Measurements from ENCODE around the gene REC8.
A peak's percentile ranks its signal among the peaks of the same experiment; 100 is the strongest.

The REC8 gene

DNA sequence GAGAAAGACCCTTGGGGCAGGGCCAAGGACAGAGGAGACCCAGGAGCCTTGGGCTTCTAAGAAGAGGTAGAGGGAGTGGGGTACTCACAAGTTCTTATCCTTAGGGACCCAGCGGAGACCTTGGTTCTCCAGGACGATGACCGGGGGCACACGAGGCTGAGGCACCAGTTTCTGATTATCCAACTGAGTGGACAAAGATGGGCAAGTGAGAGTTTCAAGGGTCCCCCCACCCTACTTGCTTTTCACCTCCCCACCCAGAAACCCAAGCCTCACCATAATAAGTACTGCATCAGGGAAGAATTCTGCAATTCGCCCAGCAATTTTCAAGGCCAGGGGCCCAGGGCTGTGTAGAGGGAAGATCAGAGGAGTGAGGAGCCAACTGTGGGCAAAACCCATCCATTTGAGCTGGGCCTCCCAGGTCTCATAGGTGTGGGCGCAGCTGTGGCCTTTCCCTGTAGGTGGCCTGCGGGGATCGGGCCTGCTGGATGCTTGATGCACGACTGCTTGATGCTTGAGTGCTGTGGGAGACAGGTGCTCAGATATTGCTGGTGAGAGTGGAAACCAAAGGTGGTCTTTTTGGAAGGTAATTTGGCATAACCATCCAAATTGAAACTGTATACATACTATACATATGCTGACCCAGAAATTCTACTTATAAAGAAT lies 32.5 kb upstream of the REC8 start:
- no peak for DNase-seq

GRCh38 chr14:24141097-24141880 lies 30.6 kb upstream of the REC8 start, which contains the start of gene EMC9:
Gene EMC9 (minus strand): TSS chr14:24141591. CDS start chr14:24141304, 287 bp downstream.
- DNase-seq = peak; percentile 99

- DNase-seq = no peak
Measured at GRCh38 chr14:24143511-24143910, 28.4 kb upstream of the REC8 start.

DNA sequence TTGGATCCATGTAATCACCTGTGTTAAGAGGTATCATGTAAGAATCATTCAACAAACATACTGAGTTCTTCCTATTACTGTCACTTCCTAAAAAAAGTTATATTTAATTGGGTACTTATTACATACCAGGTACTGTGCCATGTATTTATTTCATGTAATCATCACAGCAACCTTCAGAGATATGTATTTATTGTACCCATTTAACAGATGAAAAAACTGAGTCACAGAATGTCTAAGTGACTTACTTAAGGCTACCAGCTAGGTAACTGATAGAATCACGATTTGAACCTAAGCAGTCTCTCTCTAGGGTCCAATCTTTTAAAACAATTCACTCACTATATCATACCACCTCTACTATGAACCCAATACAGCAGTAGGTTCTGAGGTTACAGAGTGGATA lies 27.4 kb upstream of the REC8 start:
- no peak for DNase-seq

DNA sequence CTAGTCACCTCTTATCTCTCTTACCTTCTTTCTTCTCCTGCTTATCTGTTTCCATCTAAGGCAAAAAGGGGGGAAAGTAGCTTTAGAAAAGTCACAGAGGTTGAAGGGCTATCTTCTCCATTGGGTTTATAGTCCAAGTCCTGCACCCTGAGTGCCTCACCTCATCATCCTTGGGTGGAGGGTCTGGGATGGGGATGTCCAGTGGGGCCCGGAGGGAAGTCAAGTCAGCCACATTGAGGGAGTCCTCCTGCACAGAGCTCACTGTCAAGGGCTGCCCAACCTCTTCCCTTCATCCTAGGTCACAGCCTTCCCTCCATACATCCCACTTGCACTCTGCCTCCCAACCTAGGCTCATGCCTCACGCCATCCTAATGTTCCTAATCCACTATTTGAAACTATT lies 26.7 kb upstream of the REC8 start:
- DNase-seq = no peak

- no peak for DNase-seq
Measured at GRCh38 chr14:24145690-24146452, 26.0 kb upstream of the REC8 start.

DNA sequence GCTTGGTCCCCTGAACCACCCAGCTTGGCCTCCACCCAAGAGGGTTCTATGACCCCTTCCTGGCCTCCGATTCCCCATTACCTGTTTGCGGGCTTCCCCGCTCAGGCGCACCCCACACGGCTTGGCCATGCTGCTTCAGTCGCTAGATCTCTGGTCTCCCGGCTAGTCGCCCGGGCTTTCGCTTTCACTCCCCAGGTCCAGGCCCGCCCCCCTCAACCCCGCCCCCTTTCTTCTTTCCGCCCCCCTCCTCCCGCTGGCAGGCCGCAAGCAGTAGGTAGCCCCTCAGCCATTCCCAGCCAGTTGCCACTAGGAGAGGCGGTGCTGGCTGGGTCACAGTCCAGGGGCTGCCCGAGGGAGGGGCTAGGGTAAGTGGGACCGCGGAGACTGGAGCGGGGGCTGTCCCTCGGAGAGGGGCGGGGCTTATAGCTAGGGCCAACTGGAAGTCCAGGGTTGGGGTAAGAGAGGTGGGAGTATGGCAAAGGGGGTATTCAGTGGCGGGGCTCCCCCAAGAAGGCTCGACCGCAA lies 25.4 kb upstream of the REC8 start, which contains the start of gene PSME2:
PSME2 (minus strand) TSS at position 158 of the 525 bp plus-strand sequence; CDS start at position 129, 29 bp downstream.
- peak; percentile 94 for DNase-seq

GRCh38 chr14:24146978-24147760 lies 24.7 kb upstream of the REC8 start, which contains the start of gene RNF31:
Gene RNF31 (plus strand): TSS chr14:24147498. CDS start chr14:24147699, 201 bp downstream.
- peak; percentile 97 for DNase-seq

DNA sequence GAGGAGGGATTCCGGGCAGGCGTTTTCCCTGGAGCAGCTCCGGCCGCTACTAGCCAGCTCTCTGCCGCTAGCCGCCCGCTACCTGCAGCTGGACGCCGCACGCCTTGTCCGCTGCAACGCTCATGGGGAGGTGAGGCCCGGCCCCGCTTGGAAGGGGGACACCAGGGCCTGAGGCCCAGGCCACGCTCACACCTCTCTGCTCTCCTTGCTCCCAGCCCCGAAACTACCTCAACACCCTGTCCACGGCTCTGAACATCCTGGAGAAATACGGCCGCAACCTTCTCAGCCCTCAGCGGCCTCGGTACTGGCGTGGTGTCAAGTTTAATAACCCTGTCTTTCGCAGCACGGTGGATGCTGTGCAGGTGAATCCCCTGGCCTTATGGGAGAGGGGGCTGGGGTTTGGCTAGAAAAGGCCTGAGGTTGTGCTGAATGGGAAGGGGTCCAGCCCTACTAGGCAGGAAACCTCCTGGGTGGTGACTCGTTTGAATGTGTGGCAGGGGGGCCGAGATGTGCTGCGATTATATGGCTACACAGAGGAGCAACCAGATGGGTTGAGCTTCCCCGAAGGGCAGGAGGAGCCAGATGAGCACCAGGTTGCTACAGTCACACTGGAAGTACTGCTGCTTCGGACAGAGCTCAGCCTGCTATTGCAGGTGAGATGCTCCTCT lies 24.0 kb upstream of the REC8 start:
- no peak for DNase-seq

DNA sequence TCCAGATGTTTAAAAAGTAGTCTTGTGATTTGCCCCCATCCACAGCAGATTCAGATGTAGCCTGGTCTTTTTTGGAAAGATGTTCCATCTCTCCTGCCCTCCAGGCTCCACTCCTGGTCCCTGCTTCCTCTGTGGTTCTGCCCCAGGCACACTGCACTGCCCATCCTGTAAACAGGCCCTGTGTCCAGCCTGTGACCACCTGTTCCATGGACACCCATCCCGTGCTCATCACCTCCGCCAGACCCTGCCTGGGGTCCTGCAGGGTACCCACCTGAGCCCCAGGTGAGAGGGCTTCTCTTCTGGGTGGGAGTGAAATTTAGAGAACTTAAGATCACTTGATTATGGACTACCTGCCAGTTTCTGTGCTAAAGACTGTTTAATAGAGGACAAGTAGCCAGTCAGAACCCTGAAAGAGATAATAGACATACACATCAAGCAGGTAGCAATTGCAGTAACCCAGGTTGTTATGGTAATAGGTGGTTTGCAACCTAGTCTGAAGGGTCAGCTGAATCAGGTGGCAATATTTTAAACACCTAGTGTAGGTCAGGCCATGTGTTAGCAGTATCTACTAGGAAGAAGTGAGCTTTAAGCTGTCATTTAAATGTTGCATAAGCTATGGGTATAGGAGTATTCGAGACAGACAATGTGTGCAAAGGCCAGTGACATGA lies 22.4 kb upstream of the REC8 start:
- DNase-seq = no peak

- no peak for DNase-seq
Measured at GRCh38 chr14:24150061-24150460, 21.8 kb upstream of the REC8 start.

- DNase-seq = no peak
Measured at GRCh38 chr14:24150567-24150966, 21.3 kb upstream of the REC8 start.

DNA sequence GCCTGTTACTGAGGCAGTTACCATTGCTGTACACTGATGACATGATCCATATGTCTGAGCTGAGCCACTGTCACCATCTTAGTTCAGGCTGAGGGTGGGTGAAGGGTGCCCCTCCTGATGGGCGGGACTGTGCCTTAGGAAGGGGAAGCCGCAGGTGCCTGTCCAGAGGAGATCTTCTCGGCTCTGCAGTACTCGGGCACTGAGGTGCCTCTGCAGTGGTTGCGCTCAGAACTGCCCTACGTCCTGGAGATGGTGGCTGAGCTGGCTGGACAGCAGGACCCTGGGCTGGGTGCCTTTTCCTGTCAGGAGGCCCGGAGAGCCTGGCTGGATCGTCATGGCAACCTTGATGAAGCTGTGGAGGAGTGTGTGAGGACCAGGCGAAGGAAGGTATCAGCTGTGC lies 20.9 kb upstream of the REC8 start:
- DNase-seq = no peak

DNA sequence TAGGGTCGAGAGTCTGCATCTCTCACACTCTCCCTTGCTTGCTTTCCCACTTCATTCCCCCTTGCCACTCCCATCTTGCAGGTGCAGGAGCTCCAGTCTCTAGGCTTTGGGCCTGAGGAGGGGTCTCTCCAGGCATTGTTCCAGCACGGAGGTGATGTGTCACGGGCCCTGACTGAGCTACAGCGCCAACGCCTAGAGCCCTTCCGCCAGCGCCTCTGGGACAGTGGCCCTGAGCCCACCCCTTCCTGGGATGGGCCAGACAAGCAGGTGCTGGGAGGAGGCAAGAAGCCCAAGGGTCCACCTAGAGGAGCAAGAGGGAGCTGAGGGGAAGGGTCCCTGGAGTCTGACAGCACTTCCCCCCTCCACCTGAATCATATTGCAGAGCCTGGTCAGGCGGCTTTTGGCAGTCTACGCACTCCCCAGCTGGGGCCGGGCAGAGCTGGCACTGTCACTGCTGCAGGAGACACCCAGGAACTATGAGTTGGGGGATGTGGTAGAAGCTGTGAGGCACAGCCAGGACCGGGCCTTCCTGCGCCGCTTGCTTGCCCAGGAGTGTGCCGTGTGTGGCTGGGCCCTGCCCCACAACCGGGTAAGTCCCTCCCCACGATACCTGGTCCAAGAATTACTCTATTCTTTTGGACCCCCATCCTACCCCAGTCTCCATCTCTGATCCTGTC lies 20.3 kb upstream of the REC8 start:
- no peak for DNase-seq

DNA sequence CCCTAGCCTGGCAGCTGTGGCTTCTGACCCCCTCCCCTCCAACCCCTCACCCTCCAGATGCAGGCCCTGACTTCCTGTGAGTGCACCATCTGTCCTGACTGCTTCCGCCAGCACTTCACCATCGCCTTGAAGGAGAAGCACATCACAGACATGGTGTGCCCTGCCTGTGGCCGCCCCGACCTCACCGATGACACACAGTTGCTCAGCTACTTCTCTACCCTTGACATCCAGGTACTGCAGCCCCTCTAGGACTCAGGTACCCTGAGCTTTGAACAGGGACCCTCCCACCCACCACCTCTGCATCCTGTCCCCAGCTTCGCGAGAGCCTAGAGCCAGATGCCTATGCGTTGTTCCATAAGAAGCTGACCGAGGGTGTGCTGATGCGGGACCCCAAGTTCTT lies 16.8 kb upstream of the REC8 start:
- DNase-seq = no peak

DNA sequence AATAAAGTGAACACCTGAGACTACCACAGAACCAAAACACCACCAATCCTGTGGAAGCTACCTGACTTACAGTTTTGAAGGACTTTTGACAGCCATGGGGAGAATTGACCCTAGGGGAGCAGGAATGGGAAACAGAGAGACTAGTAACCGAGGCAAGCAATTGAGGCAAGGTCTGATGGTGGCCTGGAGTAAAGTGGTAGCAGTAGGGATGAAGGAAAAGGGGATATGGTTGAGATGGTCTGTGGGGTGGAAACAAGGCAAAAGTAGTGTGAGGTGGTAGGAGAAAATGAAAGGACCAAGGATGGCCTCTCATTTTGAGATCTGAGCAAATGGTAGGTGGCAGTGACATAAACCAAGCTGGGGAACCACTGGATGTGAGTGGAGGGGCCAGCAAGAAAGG lies 15.0 kb upstream of the REC8 start:
- no peak for DNase-seq

DNA sequence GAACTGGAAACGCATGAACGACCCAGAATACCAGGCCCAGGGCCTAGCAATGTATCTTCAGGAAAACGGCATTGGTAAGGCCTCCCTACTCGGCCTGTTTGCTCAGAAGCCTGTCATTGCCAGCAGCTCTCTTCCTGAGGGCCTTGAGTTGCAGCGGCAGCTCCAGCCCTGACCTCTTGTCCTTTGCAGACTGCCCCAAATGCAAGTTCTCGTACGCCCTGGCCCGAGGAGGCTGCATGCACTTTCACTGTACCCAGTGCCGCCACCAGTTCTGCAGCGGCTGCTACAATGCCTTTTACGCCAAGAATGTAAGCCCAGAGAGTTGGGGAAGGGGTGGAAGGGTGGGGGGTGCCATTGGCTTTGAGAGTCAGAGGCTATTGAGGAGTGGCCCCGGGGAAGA lies 14.5 kb upstream of the REC8 start:
- DNase-seq = no peak

DNA sequence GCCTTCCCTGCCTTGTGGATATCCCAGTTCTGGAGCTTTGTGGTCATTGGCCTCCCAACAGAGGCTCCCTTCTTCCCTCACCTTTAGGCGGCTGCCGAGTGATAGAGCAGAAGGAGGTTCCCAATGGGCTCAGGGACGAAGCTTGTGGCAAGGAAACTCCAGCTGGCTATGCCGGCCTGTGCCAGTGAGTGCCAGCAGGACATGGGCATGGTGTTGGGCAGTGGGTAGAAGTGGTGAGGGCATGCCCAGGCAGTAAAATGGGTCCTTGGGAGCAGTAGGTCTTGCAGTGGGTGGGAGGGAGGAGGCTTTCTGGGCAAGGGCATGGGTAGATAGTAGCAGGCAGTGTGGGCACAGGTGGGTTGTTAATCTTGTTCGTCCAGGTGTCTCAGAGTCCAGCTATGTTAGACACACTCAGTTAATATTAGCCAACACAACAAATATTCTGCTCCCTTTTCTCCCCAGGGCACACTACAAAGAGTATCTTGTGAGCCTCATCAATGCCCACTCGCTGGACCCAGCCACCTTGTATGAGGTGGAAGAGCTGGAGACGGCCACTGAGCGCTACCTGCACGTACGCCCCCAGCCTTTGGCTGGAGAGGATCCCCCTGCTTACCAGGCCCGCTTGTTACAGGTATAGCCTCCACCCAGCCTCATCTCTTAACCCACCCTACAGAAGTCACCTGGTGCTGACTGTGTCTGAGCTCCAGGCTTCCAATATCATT lies 11.9 kb upstream of the REC8 start:
- no peak for DNase-seq

DNA sequence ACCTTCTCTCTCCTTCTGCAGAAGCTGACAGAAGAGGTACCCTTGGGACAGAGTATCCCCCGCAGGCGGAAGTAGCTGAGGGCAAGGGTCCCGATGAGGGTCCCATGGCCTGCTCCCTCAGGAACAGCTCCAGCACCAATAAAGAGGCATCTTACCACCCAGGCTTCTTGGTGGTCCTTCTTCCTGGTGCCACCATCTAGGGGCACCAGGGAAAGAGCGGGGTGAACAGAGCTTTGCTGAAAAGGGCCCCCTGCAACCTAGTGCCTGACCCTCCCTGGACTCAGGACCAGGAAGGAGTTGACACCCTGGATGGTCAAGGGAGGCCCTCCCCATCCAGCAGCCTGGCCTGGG lies 11.4 kb upstream of the REC8 start:
- DNase-seq = no peak

Measured in NCI-H526 treated with DMSO at 0.1 percent for 48 hours (cell line).